A172 (cell line): ENCODE data around the gene ELMOD1. TPM values are rescaled to one million over a fixed set of nuclear protein-coding genes. Genes with fewer than 3 reads are reported as not detected.

ENCODE experiments used
- total RNA-seq: library from RNA; depleted of rRNA; stranded (reverse); fragments of >200 nt; shearing (Covaris generic); gene quantifications from 2 replicates; pipeline ENCODE4 v1.2.3, GENCODE V29; 2014; rRNA removed

ELMOD1 gene
- total RNA-seq, 1 experiment from 2014 or later: not detected

Other genes starting within 250 kb of the ELMOD1 start
- gene CWF19L2, start 133.3 kb upstream of the ELMOD1 start, total RNA-seq: 5.5 and 8.0 TPM in 2 replicates
- 5.8 and 7.3 TPM in 2 replicates for gene ALKBH8, start 25.4 kb upstream of the ELMOD1 start, total RNA-seq
- not detected in 2 replicates for gene SLN, start 120.9 kb downstream of the ELMOD1 start, total RNA-seq